Mononuclear cell (primary cell): Measurements from ENCODE around the gene CFLAR. TPM values are rescaled to one million over a fixed set of nuclear protein-coding genes. Genes with fewer than 3 reads are reported as not detected.
"Not testable (repeated sequence)": the region's sequence is repeated elsewhere in the genome, so short reads cannot be mapped to it uniquely, and the experiment has no call there.

ENCODE experiments used
- H3K27me3 ChIP-seq: 2 replicates; pipeline ENCODE4 v1.6.0; 2011; ENCODE audit warnings: low read length, control low read depth; ENCODE audit not compliant: insufficient read depth
- H3K4me1 ChIP-seq: 2 replicates; pipeline ENCODE4 v1.5.1; 2011; ENCODE audit warnings: mild to moderate bottlenecking, low read length, control low read depth; ENCODE audit not compliant: insufficient read depth
- H3K4me3 ChIP-seq: 2 replicates; pipeline ENCODE4 v1.5.1; 2011; ENCODE audit warnings: mild to moderate bottlenecking, low read length, moderate library complexity
- H3K9me3 ChIP-seq: 2 replicates; pipeline ENCODE4 v1.5.1; 2011; ENCODE audit warnings: low read depth, mild to moderate bottlenecking, control low read depth, low read length
- total RNA-seq: library from RNA; depleted of rRNA; stranded (reverse); fragments of >200 nt; gene quantifications from one replicate; pipeline ENCODE4 v1.2.3, GENCODE V29; 2012

The CFLAR gene
- total RNA-seq, 1 donor, result 376 TPM

DNA sequence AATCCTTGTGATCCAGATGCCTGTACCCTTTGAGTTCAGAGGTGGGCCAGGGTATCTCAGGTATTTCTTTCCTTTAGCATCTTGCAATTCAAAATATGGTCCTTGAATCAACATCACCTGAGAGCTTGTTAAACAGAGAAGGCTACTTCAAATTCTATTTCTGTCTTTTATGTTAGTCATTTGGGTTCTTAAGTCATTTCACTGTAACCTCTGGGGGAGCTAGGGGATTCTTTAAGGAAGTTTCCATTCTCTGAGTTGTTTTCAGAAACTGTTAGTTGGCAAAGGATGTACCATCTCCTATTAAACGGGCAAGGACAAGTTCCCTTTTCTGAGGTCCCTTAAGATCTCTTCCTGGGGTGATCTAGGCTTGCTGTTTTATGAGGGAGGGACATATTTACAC is 16.6 kb downstream of the CFLAR start:
- H3K9me3 ChIP-seq, result no peaks in the 10 kb centered on the region
- H3K27me3 ChIP-seq, result no peaks in the 10 kb centered on the region
- no peak overlapping the region for H3K4me3 ChIP-seq
- peaks cover 56% of the 10 kb centered on the region for H3K4me1 ChIP-seq

DNA sequence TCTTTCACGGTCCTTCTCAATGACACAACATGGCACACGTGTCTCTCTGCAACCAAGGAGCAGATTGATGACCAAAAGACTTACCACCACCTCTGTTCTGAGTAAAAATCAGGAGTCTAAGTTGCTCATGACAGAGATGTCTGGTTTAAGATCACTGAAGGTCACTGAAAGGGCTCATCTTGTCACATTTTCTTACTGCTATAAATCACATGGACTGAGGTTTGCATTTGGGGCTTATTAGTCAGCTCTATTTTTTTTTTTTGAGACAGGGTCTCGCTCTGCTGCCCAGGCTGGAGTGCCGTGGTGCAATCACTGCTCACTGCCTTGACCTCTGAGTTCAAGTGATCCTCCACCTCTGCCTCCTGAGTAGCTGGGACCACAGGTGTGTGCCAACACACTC is 19.4 kb downstream of the CFLAR start:
- Histone ChIP-seq H3K27me3 (no peaks in the 10 kb centered on the region), H3K4me1 (peaks cover 31% of the 10 kb centered on the region), H3K4me3 (no peak overlapping the region), H3K9me3 (no peaks in the 10 kb centered on the region)

DNA sequence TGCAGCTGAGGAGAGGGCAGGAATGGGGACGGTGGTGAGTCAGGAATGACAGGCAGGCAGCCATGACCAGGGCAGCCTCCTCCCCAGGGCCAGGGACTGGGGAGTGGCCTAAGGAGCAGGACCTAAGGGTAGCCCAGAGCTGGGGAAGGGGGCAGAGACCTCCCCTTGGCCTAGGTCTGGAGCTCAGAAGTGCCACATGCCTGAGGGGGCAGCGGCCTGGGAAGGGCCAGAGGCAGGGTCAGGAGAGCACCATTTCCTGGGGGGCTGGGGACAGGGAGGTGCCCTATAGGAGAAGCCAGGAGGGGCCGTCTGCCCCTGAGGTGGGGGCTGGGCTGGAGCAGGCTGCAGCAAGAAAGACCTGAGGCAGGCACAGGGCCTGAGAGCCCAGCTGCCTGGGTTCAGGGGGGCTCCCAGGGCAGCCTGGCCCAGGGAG is 20.9 kb downstream of the CFLAR start:
- Histone ChIP-seq H3K4me1 (peaks cover 16% of the 10 kb centered on the region), H3K27me3 (no peaks in the 10 kb centered on the region), H3K9me3 (no peaks in the 10 kb centered on the region), H3K4me3 (no peak overlapping the region)

- Histone ChIP-seq H3K4me3 (no peak overlapping the region), H3K4me1 (peaks cover 7% of the 10 kb centered on the region), H3K27me3 (no peaks in the 10 kb centered on the region), H3K9me3 (no peaks in the 10 kb centered on the region)
These were observed 21.8 kb downstream of the CFLAR start for GRCh38 chr2:201137505-201138400.

DNA sequence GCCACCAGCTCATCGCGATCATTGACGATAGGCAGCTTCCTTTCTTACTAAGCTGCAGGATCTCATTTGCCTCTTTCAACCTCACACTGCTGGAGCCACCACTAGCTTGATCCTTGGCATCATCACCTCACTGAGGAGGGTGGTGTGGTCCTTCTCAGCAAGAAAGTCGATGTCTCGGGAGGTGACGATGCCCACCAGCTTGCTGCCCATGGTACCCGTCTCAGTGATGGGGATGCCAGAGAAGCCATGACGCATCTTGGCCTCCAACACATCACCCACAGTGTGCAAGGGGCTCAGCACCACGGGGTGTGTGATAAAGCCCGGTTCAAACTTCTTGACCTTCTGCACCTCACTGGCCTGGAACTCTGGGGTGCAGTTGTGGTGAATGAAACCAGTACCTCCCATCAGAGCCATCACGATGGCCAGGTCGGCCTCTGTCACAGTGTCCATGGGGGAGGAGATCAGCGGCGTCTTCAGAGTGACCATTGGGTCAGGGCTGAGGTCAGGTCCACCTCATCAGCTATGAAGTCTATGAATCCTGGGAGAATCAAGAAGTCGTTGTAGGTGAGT is 22.5 kb downstream of the CFLAR start:
- H3K4me1 ChIP-seq, result no peaks in the 10 kb centered on the region
- no peaks in the 10 kb centered on the region for H3K27me3 ChIP-seq
- H3K9me3 ChIP-seq, result no peaks in the 10 kb centered on the region
- H3K4me3 ChIP-seq, result no peak overlapping the region

DNA sequence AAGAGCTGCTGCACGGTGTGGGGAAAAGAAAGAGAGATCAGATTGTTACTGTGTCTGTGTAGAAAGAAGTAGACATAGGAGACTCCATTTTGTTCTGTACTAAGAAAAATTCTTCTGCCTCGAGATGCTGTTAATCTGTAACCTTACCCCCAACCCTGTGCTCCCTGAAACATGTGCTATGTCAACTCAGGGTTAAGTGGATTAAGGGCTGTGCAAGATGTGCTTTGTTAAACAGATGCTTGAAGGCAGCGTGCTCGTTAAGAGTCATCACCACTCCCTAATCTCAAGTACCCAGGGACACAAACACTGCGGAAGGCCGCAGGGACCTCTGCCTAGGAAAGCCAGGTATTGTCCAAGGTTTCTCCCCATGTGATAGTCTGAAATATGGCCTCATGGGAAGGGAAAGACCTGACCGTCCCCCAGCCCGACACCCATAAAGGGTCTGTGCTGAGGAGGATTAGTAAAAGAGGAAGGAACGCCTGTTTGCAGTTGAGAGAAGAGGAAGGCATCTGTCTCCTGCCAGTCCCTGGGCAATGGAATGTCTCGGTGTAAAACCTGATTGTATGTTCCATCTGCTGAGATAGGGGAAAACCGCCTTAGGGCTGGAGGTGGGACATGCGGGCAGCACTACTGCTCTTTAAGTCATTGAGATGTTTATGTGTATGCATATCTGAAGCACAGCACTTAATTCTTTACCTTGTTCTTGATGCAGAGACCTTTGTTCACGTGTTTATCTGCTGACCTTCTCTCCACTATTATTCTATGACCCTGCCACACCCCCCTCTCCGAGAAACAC is 23.2 kb downstream of the CFLAR start:
- not testable (repeated sequence) for H3K9me3 ChIP-seq, H3K27me3 ChIP-seq, H3K4me3 ChIP-seq, H3K4me1 ChIP-seq

DNA sequence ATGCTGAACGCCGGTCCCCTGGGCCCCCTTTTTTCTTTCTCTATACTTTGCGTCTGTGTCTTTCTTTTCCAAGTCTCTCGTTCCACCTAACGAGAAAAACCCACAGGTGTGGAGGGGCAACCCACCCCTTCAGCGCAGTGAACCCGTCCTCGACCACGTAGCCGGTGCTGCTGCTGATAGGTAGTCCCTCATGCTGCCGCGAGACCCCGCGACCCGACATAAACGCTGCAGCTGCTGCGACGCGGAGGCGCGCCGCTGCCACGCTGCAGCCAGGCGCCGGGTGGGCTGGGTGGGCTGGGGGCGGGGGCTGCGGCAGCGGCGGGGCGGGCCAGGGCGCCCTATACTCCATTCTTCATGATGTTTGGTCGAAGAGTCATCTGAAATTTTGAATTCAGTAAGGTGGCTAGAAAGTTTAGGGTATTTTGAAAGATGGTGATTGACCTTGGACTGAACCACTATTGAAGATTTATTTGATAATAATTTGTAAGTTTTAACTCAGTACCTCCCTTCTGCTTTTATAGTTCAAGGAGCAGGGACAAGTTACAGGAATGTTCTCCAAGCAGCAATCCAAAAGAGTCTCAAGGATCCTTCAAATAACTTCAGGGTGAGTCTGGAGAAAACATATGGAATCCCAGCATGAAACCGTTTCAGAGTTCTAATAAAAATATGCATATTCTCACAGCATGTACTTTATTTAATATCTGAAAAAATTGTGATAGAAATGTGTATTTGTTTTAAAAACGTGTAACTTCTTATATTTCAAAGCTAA is 24.1 kb downstream of the CFLAR start:
- no peaks in the 10 kb centered on the region for H3K27me3 ChIP-seq
- H3K9me3 ChIP-seq, result no peaks in the 10 kb centered on the region
- H3K4me1 ChIP-seq, result no peaks in the 10 kb centered on the region
- no peak overlapping the region for H3K4me3 ChIP-seq

DNA sequence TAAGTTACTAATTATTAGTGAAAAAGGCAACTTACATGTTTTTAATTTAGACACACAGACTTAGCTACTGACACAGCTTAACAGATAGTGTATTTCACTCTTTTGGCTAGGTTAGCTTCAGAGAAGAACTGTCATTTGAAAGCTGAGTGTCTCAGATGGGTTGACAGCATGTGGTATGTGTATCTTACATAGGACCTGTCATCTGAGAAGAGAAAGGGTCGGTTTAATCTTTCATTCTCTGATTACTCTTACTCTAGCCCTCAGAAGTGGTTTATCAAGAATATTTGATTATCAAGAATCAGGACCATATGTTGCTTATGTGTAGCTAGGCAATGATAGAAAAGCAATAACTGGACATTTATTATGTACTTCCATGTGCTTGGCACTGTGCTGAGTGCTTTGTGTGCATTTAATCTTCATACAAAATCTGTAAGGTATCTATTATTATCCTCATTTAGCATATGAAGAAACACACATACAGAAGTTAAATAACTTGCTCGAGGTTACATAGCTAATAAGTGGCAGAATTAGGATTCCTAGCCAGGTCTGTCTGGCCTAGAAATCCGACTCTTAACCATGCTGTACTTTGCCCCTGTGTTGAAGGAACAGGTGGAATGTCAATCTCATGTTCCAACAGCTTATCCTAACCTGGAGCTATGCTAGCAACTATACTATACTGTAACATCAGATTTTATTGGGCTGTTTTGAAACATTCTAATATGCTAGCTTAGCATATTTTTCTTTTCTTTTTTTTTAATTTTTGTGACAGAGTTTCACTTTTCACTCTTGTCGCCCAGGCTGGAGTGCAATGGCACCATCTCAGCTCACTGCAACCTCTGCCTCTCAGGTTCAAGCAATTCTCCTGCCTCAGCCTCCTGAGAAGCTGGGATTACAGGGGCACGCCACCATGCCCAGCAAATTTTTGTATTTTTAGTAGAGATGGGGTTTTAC is 28.4 kb downstream of the CFLAR start:
- Histone ChIP-seq H3K4me3 (no peak overlapping the region), H3K27me3 (no peaks in the 10 kb centered on the region), H3K4me1 (peaks cover under 1% of the 10 kb centered on the region), H3K9me3 (no peaks in the 10 kb centered on the region)

- Histone ChIP-seq H3K9me3 (no peaks in the 10 kb centered on the region), H3K27me3 (no peaks in the 10 kb centered on the region), H3K4me1 (peaks cover 39% of the 10 kb centered on the region), H3K4me3 (no peak overlapping the region)
These were observed 32.5 kb downstream of the CFLAR start for GRCh38 chr2:201148434-201148990.

GRCh38 chr2:201149064-201149820 is 33.3 kb downstream of the CFLAR start:
- Histone ChIP-seq H3K4me1 (peaks cover 46% of the 10 kb centered on the region), H3K9me3 (no peaks in the 10 kb centered on the region)

GRCh38 chr2:201149821-201150165 is 33.8 kb downstream of the CFLAR start:
- not testable (repeated sequence) for H3K9me3 ChIP-seq, H3K4me3 ChIP-seq, H3K27me3 ChIP-seq
- H3K4me1 ChIP-seq, result peaks cover 52% of the 10 kb centered on the region

More at GRCh38 chr2:201149064-201149820, 33.3 kb downstream of the CFLAR start:
- Histone ChIP-seq H3K4me3 (no peak overlapping the region), H3K27me3 (no peaks in the 10 kb centered on the region)

- no peak overlapping the region for H3K4me3 ChIP-seq
- no peaks in the 10 kb centered on the region for H3K27me3 ChIP-seq
- H3K9me3 ChIP-seq, result no peaks in the 10 kb centered on the region
- peaks cover 59% of the 10 kb centered on the region for H3K4me1 ChIP-seq
These were observed 34.6 kb downstream of the CFLAR start for GRCh38 chr2:201150454-201151020.
